K562 (cell line): ENCODE data around the gene CDSN. TPM values are rescaled to one million over a fixed set of nuclear protein-coding genes. Genes with fewer than 3 reads are reported as not detected.

Experiments used
- FOXM1 ChIP-seq, 2 experiments: fragments of 450-650 bp in 1 of 2; sonication (generic) in 1 of 2; formaldehyde crosslinking in 1 of 2; IDR thresholded peaks; 2 replicates each; pipeline versions ENCODE4 v1.6.1 to v1.9.0; 2017 to 2022; ENCODE audit warnings: low read depth in 2 of 2, mild to moderate bottlenecking in 2 of 2, missing genetic modification reagents in 1 of 2, moderate library complexity in 1 of 2
- FUS ChIP-seq: fragments of 200-400 bp; formaldehyde crosslinking; optimal IDR thresholded peaks from 2 replicates; pipeline ENCODE3; 2017; ENCODE audit warnings: low read depth, low read length
- IFI16 ChIP-seq: fragments of 250-450 bp; sonication (Bioruptor Pico); IDR thresholded peaks from 2 replicates; pipeline ENCODE4 v2.1.2; 2022; ENCODE audit warnings: mild to moderate bottlenecking, inconsistent platforms
- IRF2 ChIP-seq: sonication (generic); formaldehyde crosslinking; IDR thresholded peaks from 2 replicates; pipeline ENCODE4 v1.8.1; 2022; ENCODE audit warnings: mild to moderate bottlenecking, missing genetic modification reagents
- KLF16 ChIP-seq: IDR thresholded peaks from 2 replicates; pipeline ENCODE4 v1.6.1; 2016; ENCODE audit warnings: antibody characterized with exemption
- MCM2 ChIP-seq: fragments of 450-650 bp; IDR thresholded peaks from 2 replicates; pipeline ENCODE4 v1.6.1; 2017; ENCODE audit warnings: low read depth, mild to moderate bottlenecking
- MECOM ChIP-seq: fragments of 250-450 bp; sonication (Bioruptor Pico); IDR thresholded peaks from 2 replicates; pipeline ENCODE4 v1.8.0; 2022; ENCODE audit warnings: inconsistent platforms
- NR1H2 ChIP-seq: sonication (generic); formaldehyde crosslinking; IDR thresholded peaks from 2 replicates; pipeline ENCODE4 v1.4.0; 2020; ENCODE audit warnings: mild to moderate bottlenecking, missing genetic modification reagents
- POLR2H ChIP-seq: IDR thresholded peaks from 2 replicates; pipeline ENCODE4 v1.6.1; 2016; ENCODE audit warnings: missing genetic modification characterization, low read depth, mild to moderate bottlenecking, control low read depth, missing compliant biosample characterization, moderate library complexity
- SMARCB1 ChIP-seq: IDR thresholded peaks from 2 replicates; pipeline ENCODE4 v1.6.1; 2011; ENCODE audit warnings: improper control_type of control experiment, low read depth; ENCODE audit not compliant: insufficient read length
- SMARCE1 ChIP-seq: fragments of 450-650 bp; IDR thresholded peaks from 2 replicates; pipeline ENCODE4 v1.7.1; 2016; ENCODE audit warnings: mild to moderate bottlenecking
- SNRNP70 ChIP-seq: fragments of 200-400 bp; formaldehyde crosslinking; optimal IDR thresholded peaks from 2 replicates; pipeline ENCODE3; 2017; ENCODE audit warnings: low read depth, low read length
- SREBF1 ChIP-seq: fragments of 150-350 bp; IDR thresholded peaks from 2 replicates; pipeline ENCODE4 v1.6.1; 2014; ENCODE audit warnings: antibody characterized with exemption, low read depth, low read length, borderline replicate concordance
- TAF7 ChIP-seq: fragments of 450-650 bp; IDR thresholded peaks from 2 replicates; pipeline ENCODE4 v1.6.1; 2016; ENCODE audit warnings: missing genetic modification characterization, missing compliant biosample characterization
- ZNF436 ChIP-seq: fragments of 250-450, 450-650 bp; sonication (Bioruptor Pico); formaldehyde crosslinking; IDR thresholded peaks from 2 replicates; pipeline ENCODE4 v1.7.0; 2020; ENCODE audit warnings: mild to moderate bottlenecking
- ZNF57 ChIP-seq: fragments of 450-650 bp; formaldehyde crosslinking; IDR thresholded peaks from 2 replicates; pipeline ENCODE4 v1.4.0; 2020; ENCODE audit warnings: mild to moderate bottlenecking, moderate library complexity
- polyA plus RNA-seq, 8 experiments: library from polyadenylated mRNA; depleted of rRNA in 4 of 8; stranded (reverse) in 5 of 8; unstranded in 3 of 8; fragments of >200 nt; fragmentation: Nextera tagmentation in 2 of 8; fragmentation: Illumina TruSeq in 1 of 8; extraction: Ambion mirVana in 2 of 8; extraction: Trizol in 1 of 8; gene quantifications; 2 replicates each; pipeline versions ENCODE4 v1.2.1 to v1.2.3, GENCODE V29; 2011 to 2014; ENCODE audit warnings: inconsistent platforms in 1 of 8, missing spikeins in 1 of 8
- total RNA-seq, 7 experiments: library from RNA; depleted of rRNA in 6 of 7; stranded (reverse); fragments of >200 nt in 6 of 7; fragmentation: Illumina TruSeq in 2 of 7; extraction: Trizol in 2 of 7; gene quantifications; 2 replicates each; pipeline versions ENCODE4 v1.2.1 to v1.2.3, GENCODE V29; 2011 to 2021; ENCODE audit warnings: low replicate concordance in 1 of 7
- TF ChIP-seq, protein P1 (sequence below): fragments of 250-450 bp; sonication (Bioruptor Pico); IDR thresholded peaks from 2 replicates; pipeline ENCODE4 v1.4.0; 2020; ENCODE audit warnings: mild to moderate bottlenecking
- TF ChIP-seq, protein P2 (sequence below), 2 experiments: fragments of 450-650 bp in 1 of 2; IDR thresholded peaks; 2 replicates each; pipeline ENCODE4 v1.6.1; 2011 to 2017; ENCODE audit warnings: low read depth in 2 of 2, antibody characterized with exemption in 1 of 2, borderline replicate concordance in 1 of 2, low read length in 1 of 2, mild to moderate bottlenecking in 1 of 2, mixed read lengths in 1 of 2; ENCODE audit not compliant: control insufficient read depth in 1 of 2
- TF ChIP-seq, protein P3 (sequence below), 3 experiments: fragments of 200-800 bp in 1 of 3; fragments of 250-450 bp in 1 of 3; fragments of 450-650 bp in 1 of 3; sonication (Bioruptor Pico) in 1 of 3; sonication (Bioruptor generic) in 1 of 3; formaldehyde crosslinking in 1 of 3; IDR thresholded peaks; 2 replicates each; pipeline versions ENCODE4 v1.6.1 to v1.8.0; 2016 to 2022; ENCODE audit warnings: mild to moderate bottlenecking in 2 of 3, missing genetic modification characterization in 2 of 3, missing compliant biosample characterization in 1 of 3, moderate library complexity in 1 of 3

CDSN gene
- total and polyA plus RNA-seq, 9 of the 15 experiments (the other 6 are each of a cell fraction or from before 2014, with no cell fraction given), result not detected

DNA sequence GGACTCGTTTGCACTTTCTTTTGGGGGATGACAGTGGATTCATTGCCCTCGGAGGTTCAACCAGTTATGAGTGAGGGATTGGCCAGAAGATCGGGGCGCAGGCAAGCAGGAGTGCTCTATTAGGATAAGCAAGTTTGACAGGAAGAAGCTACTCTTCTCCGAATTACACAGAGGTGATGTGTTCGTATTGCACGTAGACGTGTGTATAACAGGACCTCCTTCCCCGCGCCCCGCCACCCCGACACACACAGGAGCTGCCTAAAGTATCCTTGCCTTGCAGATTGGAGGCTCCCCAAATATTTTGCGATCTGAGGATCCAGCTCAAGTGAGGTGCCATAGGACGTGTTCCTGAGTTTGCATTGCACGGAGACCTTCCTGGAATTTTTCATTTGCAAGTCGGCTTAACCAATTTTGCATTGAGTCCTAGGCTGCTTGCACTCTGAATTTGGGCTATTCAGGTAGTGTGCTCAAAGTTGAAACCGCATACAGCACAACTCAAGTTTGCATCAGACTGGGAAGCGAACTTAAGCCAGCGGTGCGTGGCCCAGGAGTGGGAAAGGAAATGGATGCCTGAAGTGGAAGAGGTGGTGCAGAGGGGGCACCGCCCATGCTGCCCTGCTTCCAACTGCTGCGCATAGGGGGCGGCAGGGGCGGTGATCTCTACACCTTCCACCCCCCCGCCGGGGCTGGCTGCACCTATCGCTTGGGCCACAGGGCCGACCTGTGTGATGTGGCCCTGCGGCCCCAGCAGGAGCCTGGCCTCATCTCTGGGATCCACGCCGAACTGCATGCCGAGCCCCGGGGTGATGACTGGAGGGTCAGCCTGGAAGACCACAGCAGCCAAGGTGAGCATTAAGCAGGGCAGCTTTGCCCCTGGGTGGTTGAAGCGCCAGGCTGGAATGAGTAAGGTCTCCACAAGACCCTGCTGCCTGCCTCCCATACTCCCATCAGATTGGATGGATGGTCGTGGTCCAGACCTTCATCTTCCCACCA is 38.9 kb upstream of the CDSN start (continued):
- TF ChIP-seq, protein P1, sequence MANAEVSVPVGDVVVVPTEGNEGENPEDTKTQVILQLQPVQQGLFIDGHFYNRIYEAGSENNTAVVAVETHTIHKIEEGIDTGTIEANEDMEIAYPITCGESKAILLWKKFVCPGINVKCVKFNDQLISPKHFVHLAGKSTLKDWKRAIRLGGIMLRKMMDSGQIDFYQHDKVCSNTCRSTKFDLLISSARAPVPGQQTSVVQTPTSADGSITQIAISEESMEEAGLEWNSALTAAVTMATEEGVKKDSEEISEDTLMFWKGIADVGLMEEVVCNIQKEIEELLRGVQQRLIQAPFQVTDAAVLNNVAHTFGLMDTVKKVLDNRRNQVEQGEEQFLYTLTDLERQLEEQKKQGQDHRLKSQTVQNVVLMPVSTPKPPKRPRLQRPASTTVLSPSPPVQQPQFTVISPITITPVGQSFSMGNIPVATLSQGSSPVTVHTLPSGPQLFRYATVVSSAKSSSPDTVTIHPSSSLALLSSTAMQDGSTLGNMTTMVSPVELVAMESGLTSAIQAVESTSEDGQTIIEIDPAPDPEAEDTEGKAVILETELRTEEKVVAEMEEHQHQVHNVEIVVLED (CRISPR knock-in tag), result no peak
- TF ChIP-seq IFI16 (CRISPR knock-in tag), result no peak
- no peak for TF ChIP-seq IRF2
- no peak for TF ChIP-seq NR1H2 (CRISPR knock-in tag)
- TF ChIP-seq TAF7 (tag), result no peak; the same call in 1 of the 2 replicates
- no peak for TF ChIP-seq MCM2
- no peak for TF ChIP-seq ZNF436 (CRISPR knock-in tag)
- TF ChIP-seq SMARCB1, result no peak
- no peak for TF ChIP-seq ZNF57 (CRISPR knock-in tag)
- no peak for TF ChIP-seq FOXM1 (IDR thresholded peaks at IDR 0.05; ENCODE audit: low read depth)
- no peak for TF ChIP-seq FOXM1 (CRISPR knock-in tag; IDR thresholded peaks at IDR 0.05; ENCODE audit: low read depth)
- no peak for TF ChIP-seq MECOM (CRISPR knock-in tag)
- TF ChIP-seq, protein P2, sequence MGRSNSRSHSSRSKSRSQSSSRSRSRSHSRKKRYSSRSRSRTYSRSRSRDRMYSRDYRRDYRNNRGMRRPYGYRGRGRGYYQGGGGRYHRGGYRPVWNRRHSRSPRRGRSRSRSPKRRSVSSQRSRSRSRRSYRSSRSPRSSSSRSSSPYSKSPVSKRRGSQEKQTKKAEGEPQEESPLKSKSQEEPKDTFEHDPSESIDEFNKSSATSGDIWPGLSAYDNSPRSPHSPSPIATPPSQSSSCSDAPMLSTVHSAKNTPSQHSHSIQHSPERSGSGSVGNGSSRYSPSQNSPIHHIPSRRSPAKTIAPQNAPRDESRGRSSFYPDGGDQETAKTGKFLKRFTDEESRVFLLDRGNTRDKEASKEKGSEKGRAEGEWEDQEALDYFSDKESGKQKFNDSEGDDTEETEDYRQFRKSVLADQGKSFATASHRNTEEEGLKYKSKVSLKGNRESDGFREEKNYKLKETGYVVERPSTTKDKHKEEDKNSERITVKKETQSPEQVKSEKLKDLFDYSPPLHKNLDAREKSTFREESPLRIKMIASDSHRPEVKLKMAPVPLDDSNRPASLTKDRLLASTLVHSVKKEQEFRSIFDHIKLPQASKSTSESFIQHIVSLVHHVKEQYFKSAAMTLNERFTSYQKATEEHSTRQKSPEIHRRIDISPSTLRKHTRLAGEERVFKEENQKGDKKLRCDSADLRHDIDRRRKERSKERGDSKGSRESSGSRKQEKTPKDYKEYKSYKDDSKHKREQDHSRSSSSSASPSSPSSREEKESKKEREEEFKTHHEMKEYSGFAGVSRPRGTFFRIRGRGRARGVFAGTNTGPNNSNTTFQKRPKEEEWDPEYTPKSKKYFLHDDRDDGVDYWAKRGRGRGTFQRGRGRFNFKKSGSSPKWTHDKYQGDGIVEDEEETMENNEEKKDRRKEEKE (IDR thresholded peaks at IDR 0.05; ENCODE audit: borderline replicate concordance in 1 of 2, control insufficient read depth in 1 of 2, low read depth in 2 of 2, low read length in 1 of 2), result no peak
- TF ChIP-seq SNRNP70, result no peak
- no peak for TF ChIP-seq KLF16
- TF ChIP-seq FUS, result no peak
- TF ChIP-seq, protein P3, sequence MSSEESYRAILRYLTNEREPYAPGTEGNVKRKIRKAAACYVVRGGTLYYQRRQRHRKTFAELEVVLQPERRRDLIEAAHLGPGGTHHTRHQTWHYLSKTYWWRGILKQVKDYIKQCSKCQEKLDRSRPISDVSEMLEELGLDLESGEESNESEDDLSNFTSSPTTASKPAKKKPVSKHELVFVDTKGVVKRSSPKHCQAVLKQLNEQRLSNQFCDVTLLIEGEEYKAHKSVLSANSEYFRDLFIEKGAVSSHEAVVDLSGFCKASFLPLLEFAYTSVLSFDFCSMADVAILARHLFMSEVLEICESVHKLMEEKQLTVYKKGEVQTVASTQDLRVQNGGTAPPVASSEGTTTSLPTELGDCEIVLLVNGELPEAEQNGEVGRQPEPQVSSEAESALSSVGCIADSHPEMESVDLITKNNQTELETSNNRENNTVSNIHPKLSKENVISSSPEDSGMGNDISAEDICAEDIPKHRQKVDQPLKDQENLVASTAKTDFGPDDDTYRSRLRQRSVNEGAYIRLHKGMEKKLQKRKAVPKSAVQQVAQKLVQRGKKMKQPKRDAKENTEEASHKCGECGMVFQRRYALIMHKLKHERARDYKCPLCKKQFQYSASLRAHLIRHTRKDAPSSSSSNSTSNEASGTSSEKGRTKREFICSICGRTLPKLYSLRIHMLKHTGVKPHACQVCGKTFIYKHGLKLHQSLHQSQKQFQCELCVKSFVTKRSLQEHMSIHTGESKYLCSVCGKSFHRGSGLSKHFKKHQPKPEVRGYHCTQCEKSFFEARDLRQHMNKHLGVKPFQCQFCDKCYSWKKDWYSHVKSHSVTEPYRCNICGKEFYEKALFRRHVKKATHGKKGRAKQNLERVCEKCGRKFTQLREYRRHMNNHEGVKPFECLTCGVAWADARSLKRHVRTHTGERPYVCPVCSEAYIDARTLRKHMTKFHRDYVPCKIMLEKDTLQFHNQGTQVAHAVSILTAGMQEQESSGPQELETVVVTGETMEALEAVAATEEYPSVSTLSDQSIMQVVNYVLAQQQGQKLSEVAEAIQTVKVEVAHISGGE (CRISPR knock-in tag; IDR thresholded peaks at IDR 0.05), result no peak
- TF ChIP-seq POLR2H (tag), result no peak
- TF ChIP-seq SREBF1, result no peak
- 0 out of 2 replicates have a peak, but pooled peaks have one; percentile 10 for TF ChIP-seq SMARCE1
